DND-41 (cell line): Measurements from ENCODE around the gene FAM107B.

Experiments
- ATAC-seq: fragments of 200-7000 bp; cut with Tn5 transposase; 3 replicates; pipeline ENCODE4 v1.9.1; 2021; ENCODE audit warnings: low read depth; ENCODE audit not compliant: insufficient read depth
- DNase-seq: peaks from one replicate; pipeline ENCODE4 v3.0.0-alpha.2; 2020
- H2AFZ ChIP-seq: 2 replicates; pipeline ENCODE4 v1.6.0; 2012; ENCODE audit warnings: low read depth, low read length
- H3K27ac ChIP-seq: 2 replicates; pipeline ENCODE4 v1.5.1; 2012; ENCODE audit warnings: low read length, inconsistent platforms
- H3K27me3 ChIP-seq: fragments of 200-600 bp; sonication (generic); 2 replicates; pipeline ENCODE4 v1.6.0; 2012; ENCODE audit warnings: low read length, mild to moderate bottlenecking, inconsistent platforms; ENCODE audit not compliant: insufficient read depth, poor library complexity
- H3K36me3 ChIP-seq: 2 replicates; pipeline ENCODE4 v1.5.1; 2012; ENCODE audit warnings: low read length, inconsistent platforms; ENCODE audit not compliant: insufficient read depth
- H3K4me1 ChIP-seq: 2 replicates; pipeline ENCODE4 v1.5.1; 2012; ENCODE audit warnings: mild to moderate bottlenecking, low read length; ENCODE audit not compliant: insufficient read depth
- H3K4me2 ChIP-seq: 2 replicates; pipeline ENCODE4 v1.6.0; 2012; ENCODE audit warnings: mild to moderate bottlenecking, moderate library complexity, low read length, inconsistent platforms; ENCODE audit not compliant: insufficient read depth
- H3K4me3 ChIP-seq, 2 experiments: fragments of 200-600 bp in 1 of 2; shearing (Covaris generic) in 1 of 2; 2 replicates each; pipeline ENCODE4 v1.5.1; 2012 to 2016; ENCODE audit warnings: inconsistent platforms in 2 of 2, low read length in 2 of 2, mild to moderate bottlenecking in 2 of 2, low read depth in 1 of 2, moderate library complexity in 1 of 2
- H3K79me2 ChIP-seq: 2 replicates; pipeline ENCODE4 v1.6.0; 2012; ENCODE audit warnings: low read length, inconsistent platforms; ENCODE audit not compliant: insufficient read depth
- H3K9ac ChIP-seq: 2 replicates; pipeline ENCODE4 v1.6.0; 2012; ENCODE audit warnings: low read depth, mild to moderate bottlenecking, inconsistent platforms, low read length, moderate library complexity
- H3K9me3 ChIP-seq: 2 replicates; pipeline ENCODE4 v1.5.1; 2012; ENCODE audit warnings: low read length, moderate library complexity, mild to moderate bottlenecking, inconsistent platforms; ENCODE audit not compliant: insufficient read depth, severe bottlenecking
- H4K20me1 ChIP-seq: 2 replicates; pipeline ENCODE4 v1.6.0; 2012; ENCODE audit warnings: low read length; ENCODE audit not compliant: insufficient read depth
- CTCF ChIP-seq: IDR thresholded peaks from 2 replicates; pipeline ENCODE4 v1.5.1; 2012; ENCODE audit warnings: borderline replicate concordance, low read length, moderate library complexity, mild to moderate bottlenecking; ENCODE audit not compliant: poor library complexity, severe bottlenecking; ENCODE audit errors: extremely low read depth
- EZH2 ChIP-seq: IDR thresholded peaks from 3 replicates; pipeline ENCODE4 v1.6.1; 2012; ENCODE audit warnings: borderline replicate concordance, low read depth, mild to moderate bottlenecking, moderate library complexity, low read length, inconsistent platforms; ENCODE audit not compliant: severe bottlenecking

Gene FAM107B

GRCh38 chr10:14800397-14800796 is 25.7 kb upstream of the FAM107B start:
- no peaks in the 10 kb centered on the region for H3K36me3 ChIP-seq
- TF ChIP-seq CTCF (no peak), EZH2 (no peak)
- no peak overlapping the region for H3K9ac ChIP-seq
- ATAC-seq (no peak), DNase-seq (no peak)
- no peak overlapping the region for H2AFZ ChIP-seq
- H3K27ac ChIP-seq, result no peak overlapping the region
- H3K4me1 ChIP-seq, result no peaks in the 10 kb centered on the region
- H3K79me2 ChIP-seq, result no peaks in the 10 kb centered on the region
- peaks cover 9% of the 10 kb centered on the region for H3K27me3 ChIP-seq
- H3K4me3 ChIP-seq, result no peak overlapping the region
- H4K20me1 ChIP-seq, result no peaks in the 10 kb centered on the region
- no peak overlapping the region for H3K4me2 ChIP-seq
- no peaks in the 10 kb centered on the region for H3K9me3 ChIP-seq

- Histone ChIP-seq H2AFZ (no peak overlapping the region), H3K27me3 (peaks cover 9% of the 10 kb centered on the region)
- TF ChIP-seq CTCF (no peak), EZH2 (no peak)
Observed at GRCh38 chr10:14798636-14799035, 23.9 kb upstream of the FAM107B start.

GRCh38 chr10:14787938-14788337 is 13.2 kb upstream of the FAM107B start:
- Histone ChIP-seq H3K9ac (no peak overlapping the region), H3K4me2 (no peak overlapping the region), H2AFZ (no peak overlapping the region), H3K27ac (no peak overlapping the region), H3K27me3 (no peaks in the 10 kb centered on the region), H4K20me1 (no peaks in the 10 kb centered on the region), H3K9me3 (no peaks in the 10 kb centered on the region), H3K4me3 (no peak overlapping the region), H3K36me3 (no peaks in the 10 kb centered on the region), H3K79me2 (no peaks in the 10 kb centered on the region), H3K4me1 (no peaks in the 10 kb centered on the region)
- DNase-seq (no peak), ATAC-seq (no peak)
- TF ChIP-seq EZH2, result no peak
- TF ChIP-seq CTCF, result no peak

More at GRCh38 chr10:14798636-14799035, 23.9 kb upstream of the FAM107B start:
- Histone ChIP-seq H4K20me1 (no peaks in the 10 kb centered on the region), H3K36me3 (no peaks in the 10 kb centered on the region), H3K9ac (no peak overlapping the region), H3K79me2 (no peaks in the 10 kb centered on the region), H3K4me2 (no peak overlapping the region), H3K9me3 (no peaks in the 10 kb centered on the region), H3K27ac (no peak overlapping the region), H3K4me3 (no peak overlapping the region), H3K4me1 (no peaks in the 10 kb centered on the region)
- ATAC-seq (no peak), DNase-seq (no peak)

GRCh38 chr10:14784459-14785055 is 9.9 kb upstream of the FAM107B start:
- H2AFZ ChIP-seq, result no peak overlapping the region
- no peaks in the 10 kb centered on the region for H3K9me3 ChIP-seq
- H3K4me1 ChIP-seq, result no peaks in the 10 kb centered on the region
- TF ChIP-seq CTCF (no peak), EZH2 (no peak)
- no peak overlapping the region for H3K4me2 ChIP-seq
- no peaks in the 10 kb centered on the region for H3K27me3 ChIP-seq
- no peak overlapping the region for H3K9ac ChIP-seq
- no peaks in the 10 kb centered on the region for H3K36me3 ChIP-seq
- no peaks in the 10 kb centered on the region for H4K20me1 ChIP-seq
- no peak overlapping the region for H3K4me3 ChIP-seq
- no peak for ATAC-seq
- no peaks in the 10 kb centered on the region for H3K79me2 ChIP-seq
- H3K27ac ChIP-seq, result no peak overlapping the region
- DNase-seq, result no peak
